Measurements from ENCODE around the gene CDK3. TPM values are rescaled to one million over a fixed set of nuclear protein-coding genes. Genes with fewer than 3 reads are reported as not detected.

Gene CDK3
- polyA plus RNA-seq, 4 donors: 7.9 to 82.3 (median 41.7) TPM

DNA sequence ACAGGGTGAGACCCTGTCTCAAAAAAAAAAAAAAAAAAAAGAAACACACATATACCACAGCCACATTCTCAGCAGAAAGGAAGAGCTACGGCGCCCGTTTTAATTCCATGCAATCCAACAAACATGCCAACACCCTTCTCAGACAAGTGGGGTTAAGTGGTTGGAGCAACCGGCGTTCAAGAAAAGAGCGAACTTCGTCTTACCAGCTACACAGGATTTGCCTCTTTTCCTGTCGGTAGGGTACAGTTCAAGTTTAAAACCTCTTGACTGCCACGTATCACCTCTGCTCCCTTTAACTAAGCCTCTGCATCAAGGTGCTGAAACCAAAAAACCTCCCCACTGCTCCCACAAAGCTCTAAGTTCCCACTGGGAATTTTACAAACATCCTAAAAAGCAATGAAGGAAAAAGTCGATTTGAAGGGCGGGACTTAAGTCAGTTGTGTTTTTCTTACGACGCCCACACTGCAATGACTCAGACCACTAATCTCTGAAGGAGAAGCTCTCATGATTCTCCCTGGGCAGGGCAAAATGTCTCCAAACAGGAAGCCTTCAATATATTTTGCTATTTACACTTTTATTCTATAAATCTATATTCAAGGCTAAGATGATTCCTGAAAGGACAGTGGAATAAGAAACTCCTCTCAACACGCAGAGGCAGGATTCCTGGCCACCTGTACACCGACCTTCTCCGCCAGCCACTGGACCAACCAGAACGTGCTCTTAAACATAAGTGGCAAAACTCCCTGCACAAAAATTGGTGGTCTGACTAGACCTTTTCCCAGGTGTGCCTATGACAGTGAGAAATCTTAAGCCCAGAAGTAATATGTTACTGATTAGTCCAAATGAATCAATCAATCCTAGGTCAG is 52.8 kb downstream of the CDK3 start:
- H3K9me3 ChIP-seq (ENCODE audit: control insufficient read depth in 2 of 2, insufficient read depth in 1 of 2, low read depth in 1 of 2, low read length in 1 of 2): no peaks in the 10 kb centered on the region
- peak overlapping the region in 1 of 3 donors; percentile 40 for H3K27ac ChIP-seq (ENCODE audit: low read depth in 1 of 3, low read length in 2 of 3)
- FAIRE-seq (no peak), DNase-seq (no peak)
- H3K4me3 ChIP-seq (ENCODE audit: low read depth in 1 of 3, low read length in 3 of 3): no peak overlapping the region
- H3K36me3 ChIP-seq (ENCODE audit: control insufficient read depth in 3 of 3, insufficient read depth in 2 of 3, low read depth in 1 of 3, low read length in 3 of 3): peaks cover 24 to 69% (median 28%) of the 10 kb centered on the region in 3 donors
- H3K27me3 ChIP-seq (ENCODE audit: control insufficient read depth in 3 of 3, insufficient read depth in 3 of 3, low read length in 3 of 3): no peaks in the 10 kb centered on the region
- 80 to 87% (median 81%) methylated on average over 17 of the region's 17 CpGs for WGBS, 3 donors
- H3K4me1 ChIP-seq (ENCODE audit: control insufficient read depth in 3 of 3, insufficient read depth in 2 of 3, low read depth in 1 of 3, low read length in 2 of 3): peaks cover 0 to 24% (median 0%) of the 10 kb centered on the region in 3 donors

DNA sequence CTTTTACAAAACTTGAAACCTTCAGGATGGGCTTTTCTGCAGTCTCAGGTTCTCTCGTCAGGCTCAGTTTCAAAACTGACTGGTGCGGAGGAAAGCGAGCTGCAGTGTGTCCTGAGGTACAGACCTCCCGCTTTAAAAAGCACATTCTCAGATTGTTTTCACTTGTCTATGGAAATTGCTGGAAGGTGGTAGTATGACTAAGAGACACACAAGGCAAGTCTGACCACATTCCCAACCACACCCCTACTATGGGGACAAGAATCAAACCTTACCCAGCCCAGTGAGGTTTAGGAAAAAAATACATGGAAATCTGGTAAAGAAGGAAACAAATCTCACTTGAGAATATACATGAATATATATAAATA is 53.4 kb downstream of the CDK3 start:
- Histone ChIP-seq H3K27ac (ENCODE audit: low read depth in 1 of 3, low read length in 2 of 3) (peak overlapping the region in 1 of 3 donors; percentile 40), H3K9me3 (ENCODE audit: control insufficient read depth in 2 of 2, insufficient read depth in 1 of 2, low read depth in 1 of 2, low read length in 1 of 2) (no peaks in the 10 kb centered on the region), H3K36me3 (ENCODE audit: control insufficient read depth in 3 of 3, insufficient read depth in 2 of 3, low read depth in 1 of 3, low read length in 3 of 3) (peaks cover 22 to 70% (median 28%) of the 10 kb centered on the region in 3 donors), H3K27me3 (ENCODE audit: control insufficient read depth in 3 of 3, insufficient read depth in 3 of 3, low read length in 3 of 3) (no peaks in the 10 kb centered on the region), H3K4me3 (ENCODE audit: low read depth in 1 of 3, low read length in 3 of 3) (no peak overlapping the region), H3K4me1 (ENCODE audit: control insufficient read depth in 3 of 3, insufficient read depth in 2 of 3, low read depth in 1 of 3, low read length in 2 of 3) (peaks cover 0 to 24% (median 0%) of the 10 kb centered on the region in 3 donors)
- no peak for DNase-seq
- no peak for FAIRE-seq
- WGBS, 3 donors: 88 to 97% (median 94%) methylated on average over 4 of the region's 4 CpGs

Other genes with a start within 250 kb of the CDK3 start
- 100 to 1,000 TPM in 1 of 4 donors, 10 to 100 TPM in 3; 43.4 to 116 (median 81.4) TPM for gene GALK1, start 235.7 kb upstream of the CDK3 start, polyA plus RNA-seq
- gene UNK, start 216.0 kb upstream of the CDK3 start, polyA plus RNA-seq: 10 to 100 TPM in 3 of 4 donors, 1 to 10 TPM in 1; 8.9 to 34.3 (median 16.3) TPM
- 10 to 100 TPM in 2 of 4 donors, 1 to 10 TPM in 2; 8.1 to 40.3 (median 12.6) TPM for gene UNC13D, start 156.5 kb upstream of the CDK3 start, polyA plus RNA-seq
- gene WBP2, start 145.5 kb upstream of the CDK3 start, polyA plus RNA-seq: 100 to 1,000 TPM in 2 of 4 donors, 10 to 100 TPM in 2; 68.4 to 121 (median 99.8) TPM
- 10 to 100 TPM in 3 of 4 donors, 1 to 10 TPM in 1; 4.9 to 63.3 (median 43.8) TPM for gene TRIM47, start 122.3 kb upstream of the CDK3 start, polyA plus RNA-seq
- 10 to 100 TPM in 2 of 4 donors, 1 to 10 TPM in 2; 6.5 to 17.1 (median 11.3) TPM for gene TRIM65, start 103.9 kb upstream of the CDK3 start, polyA plus RNA-seq
- 10 to 100 TPM; 56.9 to 93.5 (median 65.1) TPM for gene MRPL38, start 96.0 kb upstream of the CDK3 start, polyA plus RNA-seq
- 10 to 100 TPM in 1 of 4 donors, 1 to 10 TPM in 3; 2.2 to 45.7 (median 5.4) TPM for gene FBF1, start 59.8 kb upstream of the CDK3 start, polyA plus RNA-seq
- 100 to 1,000 TPM in 1 of 4 donors, 10 to 100 TPM in 3; 20.6 to 111 (median 62.5) TPM for gene ACOX1, start 21.7 kb upstream of the CDK3 start, polyA plus RNA-seq
- gene TEN1, start 21.6 kb upstream of the CDK3 start, polyA plus RNA-seq: 10 to 100 TPM; 22.8 to 96.6 (median 54.7) TPM
- gene EVPL, start 26.5 kb downstream of the CDK3 start, polyA plus RNA-seq: 10 to 100 TPM; 10.7 to 66.4 (median 41.9) TPM
- 10 to 100 TPM; 34.0 to 61.5 (median 39.2) TPM for gene SRP68, start 71.7 kb downstream of the CDK3 start, polyA plus RNA-seq
- under 1 TPM in 2 of 4 donors, not detected in 2; 0.25 to 0.54 TPM for gene GALR2, start 73.9 kb downstream of the CDK3 start, polyA plus RNA-seq
- 10 to 100 TPM in 1 of 4 donors, 1 to 10 TPM in 2, under 1 TPM in 1; 0.87 to 21.6 (median 2.0) TPM for gene ZACN, start 78.3 kb downstream of the CDK3 start, polyA plus RNA-seq
- 10 to 100 TPM; 47.3 to 88.0 (median 49.7) TPM for gene EXOC7, start 102.9 kb downstream of the CDK3 start, polyA plus RNA-seq
- gene FOXJ1, start 140.4 kb downstream of the CDK3 start, polyA plus RNA-seq: under 1 TPM in 3 of 4 donors, not detected in 1; 0.22 to 0.84 (median 0.63) TPM
- gene RNF157, start 239.6 kb downstream of the CDK3 start, polyA plus RNA-seq: 10 to 100 TPM; 13.9 to 30.6 (median 21.6) TPM

Data from small intestine (tissue), 7 donors.